NCI-H2171 treated with DMSO at 0.1 percent for 48 hours (cell line): Measurements from ENCODE around the gene CSTA.
"Not testable (repeated sequence)": the region's sequence is repeated elsewhere in the genome, so short reads cannot be mapped to it uniquely, and the experiment has no call there.

Experiments
- DNase-seq: peaks from one replicate; lab custom pipeline; 2025; lab: John Stamatoyannopoulos, UW

The CSTA gene

GRCh38 chr3:122322095-122323075 is 2.7 kb upstream of the CSTA start:
- no peak for DNase-seq

GRCh38 chr3:122325769-122326168 is 721 bp downstream of the CSTA start:
- no peak for DNase-seq

GRCh38 chr3:122331886-122332285 is 6.8 kb downstream of the CSTA start:
- no peak for DNase-seq

- no peak for DNase-seq
These were observed 7.5 kb downstream of the CSTA start for GRCh38 chr3:122332551-122332950.

GRCh38 chr3:122342803-122343202 is 17.8 kb downstream of the CSTA start:
- DNase-seq: no peak

GRCh38 chr3:122343654-122344053 is 18.6 kb downstream of the CSTA start:
- no peak for DNase-seq

- no peak for DNase-seq
These were observed 24.1 kb downstream of the CSTA start for GRCh38 chr3:122349171-122349570.

GRCh38 chr3:122350814-122351418 is 25.9 kb downstream of the CSTA start:
- no peak for DNase-seq

GRCh38 chr3:122351612-122352011 is 26.6 kb downstream of the CSTA start:
- DNase-seq: no peak

- no peak for DNase-seq
These were observed 28.2 kb downstream of the CSTA start for GRCh38 chr3:122353215-122353614.

- DNase-seq: no peak
These were observed 28.9 kb downstream of the CSTA start for GRCh38 chr3:122353893-122354401.

GRCh38 chr3:122355612-122356011 is 30.6 kb downstream of the CSTA start:
- DNase-seq: no peak

- DNase-seq: peak; percentile 13
These were observed 31.4 kb downstream of the CSTA start for GRCh38 chr3:122356402-122356801.

- DNase-seq: no peak
These were observed 33.0 kb downstream of the CSTA start for GRCh38 chr3:122357828-122358702.

GRCh38 chr3:122358703-122359032 is 33.6 kb downstream of the CSTA start:
- no peak for DNase-seq

GRCh38 chr3:122362026-122362425 is 37.0 kb downstream of the CSTA start:
- no peak for DNase-seq

GRCh38 chr3:122364490-122364889 is 39.4 kb downstream of the CSTA start:
- DNase-seq: no peak

GRCh38 chr3:122365073-122365472 is 40.0 kb downstream of the CSTA start:
- no peak for DNase-seq

GRCh38 chr3:122365582-122366378 is 40.7 kb downstream of the CSTA start:
- not testable (repeated sequence) for DNase-seq

GRCh38 chr3:122366379-122366749 is 41.3 kb downstream of the CSTA start:
- no peak for DNase-seq

GRCh38 chr3:122374034-122374433 is 49.0 kb downstream of the CSTA start:
- no peak for DNase-seq
